Bronchial epithelial cell (primary cell): ENCODE measurements around the gene TH. TPM values are rescaled to one million over a fixed set of nuclear protein-coding genes. Genes with fewer than 3 reads are reported as not detected.

ENCODE experiments used
- DNase-seq: peaks from one replicate; pipeline ENCODE4 v3.0.0-alpha.2; 2010; ENCODE audit warnings: low read depth
- FAIRE-seq: peaks from 2 replicates; lab custom pipeline; 2011; peaks lifted over from hg19 to GRCh38; lab: Jason Lieb, UNC
- H3K27me3 ChIP-seq: 2 replicates; pipeline ENCODE4 v1.5.1; 2011; ENCODE audit warnings: low read length; ENCODE audit not compliant: control insufficient read depth, insufficient read depth
- H3K36me3 ChIP-seq: 2 replicates; pipeline ENCODE4 v1.5.1; 2011; ENCODE audit warnings: low read length; ENCODE audit not compliant: control insufficient read depth, insufficient read depth
- H3K4me3 ChIP-seq: 2 replicates; pipeline ENCODE4 v1.5.1; 2011; ENCODE audit warnings: mild to moderate bottlenecking, low read depth, low read length, control low read depth
- total RNA-seq: library from RNA; depleted of rRNA; stranded (reverse); fragments of >200 nt; gene quantifications from 2 replicates; pipeline ENCODE4 v1.2.1, GENCODE V29; 2014
- TF ChIP-seq, protein P1 (sequence below): IDR thresholded peaks from 2 replicates; pipeline ENCODE4 v1.5.1; 2011; ENCODE audit warnings: mild to moderate bottlenecking, moderate library complexity, low read length, control low read depth, inconsistent platforms; ENCODE audit not compliant: insufficient read depth, severe bottlenecking

TH gene
- total RNA-seq, 1 donor from 2014 or later, result under 0.01 TPM

DNA sequence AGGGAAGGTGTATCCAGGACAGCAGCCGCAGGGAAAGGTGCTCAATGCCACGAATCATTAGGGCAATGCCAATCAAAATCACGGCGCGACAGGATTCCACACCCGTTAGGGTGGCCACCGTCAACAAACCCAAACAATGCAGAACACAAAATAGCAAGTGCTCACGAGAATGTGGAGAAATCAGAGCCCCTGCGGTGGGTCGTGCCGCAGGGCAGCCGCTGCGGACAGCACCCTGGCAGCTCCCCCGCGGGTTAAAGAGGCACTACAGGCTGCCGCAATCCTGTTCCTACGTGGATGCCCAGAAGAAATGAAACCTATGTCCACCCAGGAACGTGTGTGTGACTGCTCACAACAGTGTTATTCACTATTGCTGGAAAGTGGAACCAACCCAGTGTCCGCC, 17.1 kb upstream of the TH start:
- FAIRE-seq (no peak), DNase-seq (no peak)
- TF ChIP-seq, protein P1, sequence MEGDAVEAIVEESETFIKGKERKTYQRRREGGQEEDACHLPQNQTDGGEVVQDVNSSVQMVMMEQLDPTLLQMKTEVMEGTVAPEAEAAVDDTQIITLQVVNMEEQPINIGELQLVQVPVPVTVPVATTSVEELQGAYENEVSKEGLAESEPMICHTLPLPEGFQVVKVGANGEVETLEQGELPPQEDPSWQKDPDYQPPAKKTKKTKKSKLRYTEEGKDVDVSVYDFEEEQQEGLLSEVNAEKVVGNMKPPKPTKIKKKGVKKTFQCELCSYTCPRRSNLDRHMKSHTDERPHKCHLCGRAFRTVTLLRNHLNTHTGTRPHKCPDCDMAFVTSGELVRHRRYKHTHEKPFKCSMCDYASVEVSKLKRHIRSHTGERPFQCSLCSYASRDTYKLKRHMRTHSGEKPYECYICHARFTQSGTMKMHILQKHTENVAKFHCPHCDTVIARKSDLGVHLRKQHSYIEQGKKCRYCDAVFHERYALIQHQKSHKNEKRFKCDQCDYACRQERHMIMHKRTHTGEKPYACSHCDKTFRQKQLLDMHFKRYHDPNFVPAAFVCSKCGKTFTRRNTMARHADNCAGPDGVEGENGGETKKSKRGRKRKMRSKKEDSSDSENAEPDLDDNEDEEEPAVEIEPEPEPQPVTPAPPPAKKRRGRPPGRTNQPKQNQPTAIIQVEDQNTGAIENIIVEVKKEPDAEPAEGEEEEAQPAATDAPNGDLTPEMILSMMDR, result no peak
- Histone ChIP-seq H3K27me3 (no peaks in the 10 kb centered on the region), H3K36me3 (no peaks in the 10 kb centered on the region), H3K4me3 (no peak overlapping the region)

GRCh38 chr11:2187280-2187707, 15.7 kb upstream of the TH start:
- H3K27me3 ChIP-seq, result no peaks in the 10 kb centered on the region
- H3K4me3 ChIP-seq, result no peak overlapping the region
- no peak for FAIRE-seq
- no peaks in the 10 kb centered on the region for H3K36me3 ChIP-seq
- DNase-seq, result no peak
- TF ChIP-seq, protein P1, result no peak

DNA sequence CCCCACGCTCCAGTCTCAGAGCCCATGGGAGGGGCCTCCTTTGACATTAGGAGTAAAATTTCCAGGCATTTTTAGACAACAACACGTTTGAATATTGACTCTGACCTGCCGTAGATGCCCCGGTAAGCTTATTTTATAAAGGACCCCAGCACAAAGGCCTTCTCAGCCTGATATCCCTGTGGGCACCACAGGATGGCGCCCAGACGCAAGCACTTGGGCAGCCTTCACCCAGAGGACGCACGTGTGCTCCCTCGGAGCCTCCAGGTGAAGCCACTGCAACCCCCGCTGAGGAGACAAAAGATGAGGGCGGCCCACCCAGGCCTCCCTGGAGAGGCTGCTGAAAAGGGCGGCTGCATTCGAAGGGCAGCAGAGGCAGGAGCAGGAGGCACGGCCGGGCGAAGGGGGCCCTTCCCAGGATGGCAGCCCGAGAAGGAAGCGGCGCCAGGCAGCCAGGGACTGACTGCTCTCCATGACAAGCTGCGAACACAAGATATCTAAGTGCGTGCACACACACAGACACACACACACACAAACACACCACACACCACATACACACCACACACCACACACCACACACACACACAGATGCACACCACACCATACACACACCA, 15.2 kb upstream of the TH start:
- TF ChIP-seq, protein P1, result peak; percentile 77
- DNase-seq, result peak; percentile 45
- no peak for FAIRE-seq
- H3K27me3 ChIP-seq, result no peaks in the 10 kb centered on the region
- no peak overlapping the region for H3K4me3 ChIP-seq
- H3K36me3 ChIP-seq, result no peaks in the 10 kb centered on the region

DNA sequence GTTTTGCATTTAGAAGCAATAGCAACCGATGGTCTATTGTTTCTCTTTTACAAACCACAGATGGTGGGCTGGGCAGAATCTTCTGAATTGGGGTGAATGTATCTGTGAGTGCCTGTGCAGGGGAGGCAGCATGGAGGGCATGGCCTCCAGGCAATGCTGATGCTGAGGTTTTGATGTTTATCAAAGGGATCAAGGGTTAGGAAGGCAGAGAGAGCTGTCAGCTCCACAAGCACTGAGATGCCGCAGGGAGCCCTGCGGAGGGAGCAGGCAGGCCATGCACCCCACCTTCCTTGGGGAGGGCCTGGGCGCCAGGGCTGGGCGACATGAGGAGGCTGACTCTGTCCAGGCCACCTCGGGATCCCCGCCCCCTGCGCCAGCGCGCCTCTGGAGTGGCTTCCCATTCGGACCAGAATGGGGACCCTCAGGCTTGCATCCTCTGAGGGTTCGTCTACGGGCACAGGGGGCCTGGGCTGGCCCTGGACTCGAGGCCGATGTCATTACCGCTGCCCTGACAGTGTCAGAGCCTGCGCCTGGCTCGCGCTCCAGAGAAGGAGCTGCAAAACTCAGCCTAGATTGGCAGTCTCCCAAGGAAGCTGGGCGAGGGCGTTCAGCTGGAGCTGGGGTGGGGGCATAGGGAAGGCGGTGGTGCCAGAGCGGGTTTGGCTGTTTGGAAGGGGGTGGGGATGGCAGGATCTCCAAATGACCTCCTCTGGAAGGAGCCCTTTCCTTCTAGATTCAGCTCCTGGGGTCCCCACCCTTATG, 13.9 kb upstream of the TH start:
- Histone ChIP-seq H3K4me3 (no peak overlapping the region), H3K27me3 (no peaks in the 10 kb centered on the region), H3K36me3 (no peaks in the 10 kb centered on the region)
- TF ChIP-seq, protein P1, result no peak
- FAIRE-seq (no peak), DNase-seq (no peak)

DNA sequence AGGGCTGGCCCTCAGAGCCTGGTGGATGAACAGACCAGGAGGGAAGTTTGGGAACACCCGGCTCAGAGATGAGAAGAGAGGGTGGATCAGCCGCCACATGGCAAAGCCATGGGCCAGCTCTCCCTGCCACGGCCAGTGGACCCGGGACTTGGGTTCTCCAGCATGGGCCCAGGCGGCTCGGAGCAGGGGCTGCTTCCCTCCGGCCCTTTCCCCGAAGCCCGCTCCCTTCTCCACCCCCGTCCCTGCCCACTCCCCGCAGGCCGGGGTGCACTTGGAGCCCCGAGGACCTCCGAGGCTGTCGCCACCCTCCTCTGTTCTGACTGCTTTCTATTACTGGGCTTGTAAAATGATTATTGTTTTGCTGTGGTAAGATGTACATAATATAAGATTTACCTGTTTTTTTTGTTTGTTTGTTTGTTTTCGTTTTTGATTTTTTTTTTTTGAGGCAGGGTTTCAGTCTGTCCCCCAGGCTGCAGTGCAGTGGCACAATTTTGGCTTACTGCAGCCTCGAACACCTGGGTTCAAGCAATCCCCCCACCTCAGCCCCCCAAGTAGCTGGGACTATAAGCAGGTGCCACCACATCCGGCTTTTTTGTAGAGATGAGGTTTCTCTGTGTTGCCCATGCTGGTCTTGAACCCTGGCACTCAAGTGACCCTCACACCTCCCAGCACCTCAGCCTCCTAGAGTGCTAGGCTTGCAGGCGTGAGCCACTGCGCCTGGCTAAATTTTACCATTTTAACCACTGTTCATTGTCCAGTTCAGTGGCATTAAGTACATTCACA, 11.3 kb upstream of the TH start:
- TF ChIP-seq, protein P1, result no peak
- DNase-seq (no peak), FAIRE-seq (no peak)
- Histone ChIP-seq H3K4me3 (no peak overlapping the region), H3K36me3 (no peaks in the 10 kb centered on the region), H3K27me3 (no peaks in the 10 kb centered on the region)
